Adrenal gland (tissue), 5 donors: Measurements from ENCODE around the gene EXOC6B.

ENCODE experiments used
- POLR2A ChIP-seq, 2 donors: fragments of 450-650 bp; IDR thresholded peaks; one replicate each; pipeline ENCODE4 v1.6.1; 2017; ENCODE audit warnings: antibody characterized with exemption in 2 of 2, mild to moderate bottlenecking in 2 of 2, moderate library complexity in 1 of 2
- TF ChIP-seq, protein P1 (sequence below), 6 experiments: fragments of 450-650 bp in 4 of 6; fragments of 200-600 bp in 2 of 6; sonication (generic) in 1 of 6; IDR thresholded peaks; 1 replicate in 5 of 6; 2 replicates in 1 of 6; pipeline versions ENCODE4 v1.5.1 to v1.8.0; 2016 to 2021; ENCODE audit warnings: antibody characterized with exemption in 6 of 6, mild to moderate bottlenecking in 2 of 6, moderate library complexity in 1 of 6
- donor health status: DM: no; HTN: no; CAD: no.

DNA sequence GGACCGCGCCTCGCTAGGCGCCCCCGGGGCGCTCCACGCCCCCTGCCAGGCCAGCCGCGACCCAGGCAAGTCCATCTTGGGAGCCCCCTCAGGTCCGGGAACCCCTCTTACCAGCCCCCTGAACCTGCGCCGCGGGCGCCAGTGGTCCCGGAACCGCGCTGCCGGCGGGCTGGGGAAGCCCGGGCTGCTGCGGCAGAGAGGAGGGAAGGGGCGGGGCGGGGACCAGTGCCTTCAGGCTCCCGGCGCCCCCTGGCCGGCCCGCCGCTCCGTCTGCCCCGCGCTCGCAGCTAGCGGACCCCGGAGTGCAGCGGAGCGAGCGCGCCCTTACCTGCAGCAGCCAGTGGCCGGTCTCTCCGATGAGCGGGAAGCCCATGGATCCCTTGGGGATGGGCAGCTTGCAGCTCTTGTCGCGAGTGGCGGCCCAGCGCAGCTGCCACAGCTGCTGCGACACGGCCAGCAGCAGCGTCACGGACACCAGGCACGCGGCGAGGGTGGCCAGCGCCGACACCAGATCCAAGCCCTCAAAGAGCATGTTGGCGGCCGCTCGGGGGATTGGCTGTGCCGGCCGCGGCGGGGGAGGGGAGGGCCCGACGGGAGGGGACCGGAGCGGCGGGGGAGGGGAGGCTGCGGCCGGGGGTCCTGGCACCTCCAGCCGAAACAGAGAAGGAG lies 678.4 kb downstream of the EXOC6B start, which contains the start of gene CYP26B1:
- no peak for TF ChIP-seq POLR2A (IDR thresholded peaks at IDR 0.05)
- TF ChIP-seq, protein P1, sequence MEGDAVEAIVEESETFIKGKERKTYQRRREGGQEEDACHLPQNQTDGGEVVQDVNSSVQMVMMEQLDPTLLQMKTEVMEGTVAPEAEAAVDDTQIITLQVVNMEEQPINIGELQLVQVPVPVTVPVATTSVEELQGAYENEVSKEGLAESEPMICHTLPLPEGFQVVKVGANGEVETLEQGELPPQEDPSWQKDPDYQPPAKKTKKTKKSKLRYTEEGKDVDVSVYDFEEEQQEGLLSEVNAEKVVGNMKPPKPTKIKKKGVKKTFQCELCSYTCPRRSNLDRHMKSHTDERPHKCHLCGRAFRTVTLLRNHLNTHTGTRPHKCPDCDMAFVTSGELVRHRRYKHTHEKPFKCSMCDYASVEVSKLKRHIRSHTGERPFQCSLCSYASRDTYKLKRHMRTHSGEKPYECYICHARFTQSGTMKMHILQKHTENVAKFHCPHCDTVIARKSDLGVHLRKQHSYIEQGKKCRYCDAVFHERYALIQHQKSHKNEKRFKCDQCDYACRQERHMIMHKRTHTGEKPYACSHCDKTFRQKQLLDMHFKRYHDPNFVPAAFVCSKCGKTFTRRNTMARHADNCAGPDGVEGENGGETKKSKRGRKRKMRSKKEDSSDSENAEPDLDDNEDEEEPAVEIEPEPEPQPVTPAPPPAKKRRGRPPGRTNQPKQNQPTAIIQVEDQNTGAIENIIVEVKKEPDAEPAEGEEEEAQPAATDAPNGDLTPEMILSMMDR (IDR thresholded peaks at IDR 0.05), result no peak
